ENCODE results near the gene RUVBL2.
"Not testable (repeated sequence)": the region's sequence is repeated elsewhere in the genome, so short reads cannot be mapped to it uniquely, and the experiment has no call there.

Gene RUVBL2

DNA sequence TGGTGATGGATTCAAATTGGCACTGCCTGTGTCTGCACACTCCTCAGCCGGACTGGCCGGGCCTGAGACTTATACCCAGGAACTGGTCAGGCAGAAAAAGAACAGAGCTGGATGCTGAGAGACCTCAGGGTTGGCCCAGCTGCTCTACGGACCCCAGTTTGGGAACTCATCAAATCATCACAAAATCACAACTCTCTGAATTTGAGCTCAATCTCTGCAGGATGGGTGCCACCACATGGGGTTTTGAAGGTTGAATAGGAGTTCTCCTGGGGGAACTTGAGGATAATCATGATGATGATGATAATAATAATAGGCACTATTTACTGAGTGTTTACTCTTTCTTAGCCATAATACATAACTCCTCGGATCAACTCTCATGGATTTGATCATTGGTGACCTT is 49.0 kb downstream of the RUVBL2 start:
- DNase-seq (ENCODE audit: low spot score): not testable (repeated sequence)

DNA sequence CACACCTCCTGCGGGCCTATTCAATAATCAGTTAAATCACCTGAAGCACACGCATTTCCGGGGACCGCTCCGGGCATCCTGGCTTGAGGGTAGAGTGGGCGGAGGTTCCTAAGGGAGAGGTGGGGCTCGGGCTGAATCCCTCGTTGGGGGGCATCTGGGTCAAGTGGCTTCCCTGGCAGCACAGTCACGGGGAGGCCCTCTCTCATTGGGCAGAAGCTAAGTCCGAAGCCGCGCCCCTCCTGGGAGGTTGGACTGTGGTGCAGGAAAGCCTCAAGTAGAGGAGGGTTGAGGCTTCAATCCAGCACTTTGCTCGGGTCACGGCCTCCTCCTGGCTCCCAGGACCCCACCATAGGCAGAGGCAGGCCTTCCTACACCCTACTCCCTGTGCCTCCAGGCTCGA is 49.9 kb downstream of the RUVBL2 start, which contains the start of gene CGB5:
Gene CGB5, plus strand, starts transcription at position 301 of the 400 bp plus-strand sequence. CDS start 362 bp downstream, outside the sequence.
- DNase-seq (ENCODE audit: low spot score): not testable (repeated sequence)

- not testable (repeated sequence) for DNase-seq (ENCODE audit: low spot score)
These were observed 55.3 kb downstream of the RUVBL2 start, which contains the start of gene CGB8 for GRCh38 chr19:49049011-49049410. Gene CGB8 (minus strand): TSS chr19:49049111. CDS start chr19:49048739, 372 bp downstream.

DNA sequence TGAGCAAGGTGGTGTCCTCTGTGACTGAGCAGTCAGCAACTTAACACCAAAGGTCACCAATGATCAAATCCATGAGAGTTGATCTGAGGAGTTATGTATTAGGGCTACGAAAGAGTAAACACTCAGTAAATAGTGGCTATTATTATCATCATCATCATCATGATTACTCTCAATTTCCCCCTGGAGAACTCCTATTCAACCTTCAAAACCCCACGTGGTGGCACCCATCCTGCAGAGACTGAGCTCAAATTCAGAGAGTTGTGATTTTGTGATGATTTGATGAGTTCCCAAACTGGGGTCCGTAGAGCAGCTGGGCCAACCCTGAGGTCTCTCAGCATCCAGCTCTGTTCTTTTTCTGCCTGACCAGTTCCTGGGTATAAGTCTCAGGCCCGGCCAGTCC is 56.1 kb downstream of the RUVBL2 start:
- not testable (repeated sequence) for DNase-seq (ENCODE audit: low spot score)

DNA sequence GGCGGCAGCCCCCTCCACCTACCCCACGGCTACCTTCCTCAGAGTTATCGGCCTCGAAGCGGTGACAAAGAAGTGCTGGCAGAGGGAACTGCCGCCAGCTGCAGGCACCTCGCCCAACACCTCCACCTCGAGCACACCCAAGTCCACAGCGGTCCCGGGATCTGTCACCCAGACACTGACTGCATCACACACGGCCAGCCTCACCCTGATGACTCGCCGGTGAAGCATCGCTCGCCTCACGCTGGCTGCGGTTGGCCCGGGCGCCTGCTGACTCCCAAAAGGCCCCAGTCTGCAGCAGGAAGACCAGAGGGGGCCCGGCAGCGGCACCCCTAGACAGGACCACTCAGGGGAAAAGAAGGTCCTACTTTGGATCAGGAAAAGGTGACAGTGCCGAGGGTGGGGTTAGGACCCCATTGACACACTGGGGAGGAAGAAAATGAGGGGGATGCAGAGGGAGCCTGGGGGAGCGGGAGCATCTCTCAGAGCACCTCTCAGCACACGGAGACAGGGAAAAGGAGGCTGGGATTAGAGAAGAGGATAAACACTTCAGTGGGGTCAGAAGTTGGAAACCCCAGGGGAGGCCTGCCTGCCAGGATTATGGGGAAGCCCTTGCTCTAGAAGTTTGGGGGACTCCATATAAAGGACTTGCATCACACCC is 56.8 kb downstream of the RUVBL2 start:
- DNase-seq (ENCODE audit: low spot score): not testable (repeated sequence)

- no peak for DNase-seq (ENCODE audit: low spot score)
These were observed 62.6 kb downstream of the RUVBL2 start for GRCh38 chr19:49056101-49056901.

DNA sequence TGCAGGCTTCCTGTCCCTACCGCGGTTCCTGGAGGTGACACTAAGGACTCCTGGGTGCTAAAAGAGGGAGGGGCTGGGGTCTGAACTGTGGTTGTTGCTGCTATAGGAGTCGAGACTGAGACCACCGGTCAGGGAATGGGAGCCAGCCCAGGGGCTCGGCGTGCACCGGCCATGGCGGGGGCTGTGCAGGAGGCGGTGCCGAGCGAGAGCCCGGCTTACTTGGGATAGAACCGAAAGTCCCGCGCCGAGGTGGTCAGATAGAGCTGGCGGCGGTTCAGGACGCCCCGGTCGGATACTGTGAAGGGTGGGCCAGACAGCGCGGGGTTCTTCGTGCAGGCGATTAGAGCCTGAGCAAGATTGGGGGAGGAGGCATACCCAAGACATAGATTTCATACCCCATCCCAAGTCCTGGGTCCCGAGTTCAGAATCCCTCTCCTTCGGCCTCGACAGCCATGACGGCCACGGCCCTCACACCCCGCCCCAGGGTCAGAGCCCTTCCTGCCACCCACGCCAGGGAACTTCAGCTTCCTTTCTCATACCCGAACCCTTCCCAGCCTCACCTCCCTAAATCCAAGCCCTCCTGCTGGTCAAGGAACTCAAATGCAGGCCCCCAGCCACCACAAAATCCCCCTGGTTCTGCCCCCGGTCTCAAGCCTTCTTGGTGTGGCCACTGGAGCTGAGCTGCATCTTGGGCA is 63.4 kb downstream of the RUVBL2 start:
- DNase-seq (ENCODE audit: low spot score): not testable (repeated sequence)

DNA sequence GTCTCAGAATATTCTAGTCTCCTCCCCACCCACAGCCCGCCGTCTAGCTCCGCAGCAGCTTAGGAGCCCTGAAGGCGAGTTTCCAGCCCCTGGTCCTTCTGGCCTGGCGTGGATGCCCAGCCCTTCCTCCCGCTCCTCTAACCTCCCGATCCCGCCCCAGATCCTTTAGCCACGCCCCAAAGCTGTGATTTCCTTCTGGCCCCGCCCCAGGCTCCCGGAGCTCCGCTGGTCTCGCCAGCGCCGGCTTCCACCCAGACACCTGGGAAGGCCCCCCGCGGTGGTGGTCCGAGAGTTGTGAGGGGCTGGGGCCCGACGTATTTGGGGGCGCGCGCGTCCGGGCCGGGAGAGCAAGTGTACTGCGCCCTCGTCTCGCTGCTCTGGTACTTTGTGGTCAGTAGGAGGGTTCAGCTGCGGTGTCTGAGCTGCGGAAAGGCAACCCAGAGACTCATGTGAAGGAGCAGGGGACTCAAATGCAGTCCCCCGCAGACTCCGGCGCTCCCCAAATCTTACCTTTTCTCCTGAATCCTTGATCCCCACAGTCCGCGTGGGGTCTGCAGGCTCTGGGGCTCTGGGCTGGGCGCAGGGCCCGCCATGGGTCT is 64.0 kb downstream of the RUVBL2 start, which contains the start of gene CGB7:
Gene CGB7, minus strand, starts transcription at position 114 of the 599 bp plus-strand sequence. CDS start 2,374 bp downstream, outside the sequence.
- DNase-seq (ENCODE audit: low spot score): peak; percentile 46

- DNase-seq (ENCODE audit: low spot score): no peak
These were observed 64.9 kb downstream of the RUVBL2 start for GRCh38 chr19:49058562-49058961.

- no peak for DNase-seq (ENCODE audit: low spot score)
These were observed 65.4 kb downstream of the RUVBL2 start for GRCh38 chr19:49059053-49059452.

DNA sequence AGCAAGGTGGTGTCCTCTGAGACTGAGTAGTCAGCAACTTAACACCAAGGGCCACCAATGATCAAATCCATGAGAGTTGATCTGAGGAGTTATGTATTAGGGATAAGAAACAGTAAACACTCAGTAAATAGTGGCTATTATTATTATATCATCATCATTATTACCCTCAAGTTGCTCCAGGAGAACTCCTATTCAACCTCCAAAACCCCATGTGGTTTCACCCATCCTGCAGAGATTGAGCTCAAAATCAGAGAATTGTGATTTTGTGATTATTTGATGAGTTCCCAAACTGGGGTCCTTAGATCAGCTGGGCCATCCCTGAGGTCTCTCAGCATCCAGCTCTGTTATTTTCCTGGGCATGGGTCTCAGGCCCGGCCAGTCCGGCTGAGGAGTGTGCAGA is 67.3 kb downstream of the RUVBL2 start:
- no peak for DNase-seq (ENCODE audit: low spot score)

DNA sequence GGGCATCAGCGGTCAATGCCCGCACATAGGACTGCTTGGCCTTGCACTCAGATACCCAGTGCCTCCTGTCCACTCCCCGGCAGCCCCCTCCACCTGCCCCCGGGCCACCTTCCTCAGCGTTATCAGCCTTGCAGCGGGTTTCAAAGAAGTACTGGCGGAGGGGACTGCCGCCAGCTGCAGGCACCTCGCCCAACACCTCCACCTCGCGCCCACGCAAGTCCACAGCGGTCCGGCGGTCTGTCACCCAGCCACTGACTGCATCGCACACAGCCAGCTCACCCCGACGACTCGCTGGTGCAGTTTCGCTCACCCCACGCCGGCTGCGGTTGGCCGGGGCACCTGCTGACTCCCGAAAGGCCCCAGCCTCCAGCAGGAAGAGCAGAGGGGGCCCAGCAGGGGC is 67.8 kb downstream of the RUVBL2 start:
- no peak for DNase-seq (ENCODE audit: low spot score)

GRCh38 chr19:49064029-49064629 is 70.4 kb downstream of the RUVBL2 start:
- DNase-seq (ENCODE audit: low spot score): no peak

DNA sequence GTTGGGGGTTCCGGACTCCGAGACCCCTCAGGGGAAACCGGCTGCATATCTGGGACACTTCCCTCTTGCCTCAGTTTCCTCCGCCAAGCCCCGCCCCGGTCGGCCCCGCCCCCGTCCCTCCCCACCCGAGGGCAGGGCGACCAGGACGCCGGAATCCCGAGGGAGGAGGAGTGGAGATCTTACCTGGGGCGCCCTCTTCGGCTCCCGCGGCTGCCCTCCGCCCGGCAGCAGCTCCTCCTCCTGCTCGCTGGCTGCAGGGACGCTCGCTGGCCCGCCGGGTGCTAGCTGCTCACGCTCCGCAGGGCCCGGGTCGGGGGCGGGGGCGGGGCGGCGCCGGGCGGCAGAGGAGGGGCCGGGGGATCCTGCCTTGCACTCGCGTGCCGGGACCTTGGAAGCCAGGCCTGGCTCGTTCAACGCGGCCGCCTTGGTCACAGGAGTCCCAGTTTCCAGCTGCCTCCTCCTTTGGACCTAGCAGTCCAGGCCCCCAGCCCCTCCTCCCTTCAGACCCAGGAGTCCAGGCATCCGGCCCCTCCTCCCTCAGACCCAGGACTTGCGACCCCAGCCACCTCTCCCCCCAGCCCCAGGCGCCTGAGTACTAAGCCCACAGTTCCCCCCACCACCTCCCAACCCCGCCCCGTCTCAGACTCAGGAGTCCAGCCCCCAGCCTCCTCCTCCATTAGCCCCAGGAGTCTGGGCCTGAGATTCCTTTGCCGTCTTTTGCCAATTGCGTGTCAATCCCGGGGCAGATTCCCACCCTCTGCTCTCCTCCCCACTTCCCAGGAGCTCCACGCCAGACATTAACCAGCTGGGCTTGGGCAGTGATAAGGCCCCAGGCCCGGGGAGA is 71.3 kb downstream of the RUVBL2 start, which contains the start of gene NTF4:
Gene NTF4, minus strand, starts transcription at position 51 of the 844 bp plus-strand sequence. CDS start 2,821 bp downstream, outside the sequence.
- DNase-seq (ENCODE audit: low spot score): peak; percentile 30

Small RNA genes lying within 50 kb of the gene (small RNA-seq; reads per million reads assigned to genes)
- 0 to 0.09 reads per million in 2 experiments for gene MIR6798

Measured in SK-N-DZ (cell line).